K562 (cell line): ENCODE data around the gene LRGUK.

Experiments
- ARID3B ChIP-seq: fragments of 250-450 bp; sonication (Bioruptor Pico); IDR thresholded peaks from 2 replicates; pipeline ENCODE4 v1.4.0; 2020; ENCODE audit warnings: borderline replicate concordance
- BHLHE40 ChIP-seq: IDR thresholded peaks from 2 replicates; pipeline ENCODE4 v1.6.1; 2011; ENCODE audit warnings: low read length, improper control_type of control experiment
- BRCA1 ChIP-seq, 2 experiments: fragments of 450-650 bp in 1 of 2; sonication (generic) in 1 of 2; formaldehyde crosslinking in 1 of 2; IDR thresholded peaks; 2 replicates each; pipeline versions ENCODE4 v1.5.0 to v1.6.1; 2017 to 2020; ENCODE audit warnings: mild to moderate bottlenecking in 1 of 2, missing genetic modification reagents in 1 of 2
- E2F5 ChIP-seq: sonication (generic); formaldehyde crosslinking; IDR thresholded peaks from 2 replicates; pipeline ENCODE4 v1.8.0; 2022; ENCODE audit warnings: mild to moderate bottlenecking, missing genetic modification reagents
- EZH2 ChIP-seq: IDR thresholded peaks from 2 replicates; pipeline ENCODE4 v1.6.1; 2012; ENCODE audit warnings: low read depth, mild to moderate bottlenecking, inconsistent platforms, low read length, borderline replicate concordance
- HMG20A ChIP-seq: fragments of 450-650 bp; formaldehyde crosslinking; conservative IDR thresholded peaks from 2 replicates; pipeline ENCODE4 v1.4.0; 2020; ENCODE audit warnings: mild to moderate bottlenecking, mixed read lengths
- THRA ChIP-seq: fragments of 450-650 bp; IDR thresholded peaks from 2 replicates; pipeline ENCODE4 v1.6.1; 2017; ENCODE audit warnings: mild to moderate bottlenecking, moderate library complexity
- ZNF217 ChIP-seq: sonication (generic); formaldehyde crosslinking; IDR thresholded peaks from 2 replicates; pipeline ENCODE4 v1.8.0; 2022; ENCODE audit warnings: mild to moderate bottlenecking, missing genetic modification reagents
- ZNF239 ChIP-seq: fragments of 250-450 bp; sonication (Bioruptor Pico); IDR thresholded peaks from 2 replicates; pipeline ENCODE4 v1.4.0; 2020; ENCODE audit warnings: mild to moderate bottlenecking
- ZNF436 ChIP-seq: fragments of 250-450, 450-650 bp; sonication (Bioruptor Pico); formaldehyde crosslinking; IDR thresholded peaks from 2 replicates; pipeline ENCODE4 v1.7.0; 2020; ENCODE audit warnings: mild to moderate bottlenecking

DNA sequence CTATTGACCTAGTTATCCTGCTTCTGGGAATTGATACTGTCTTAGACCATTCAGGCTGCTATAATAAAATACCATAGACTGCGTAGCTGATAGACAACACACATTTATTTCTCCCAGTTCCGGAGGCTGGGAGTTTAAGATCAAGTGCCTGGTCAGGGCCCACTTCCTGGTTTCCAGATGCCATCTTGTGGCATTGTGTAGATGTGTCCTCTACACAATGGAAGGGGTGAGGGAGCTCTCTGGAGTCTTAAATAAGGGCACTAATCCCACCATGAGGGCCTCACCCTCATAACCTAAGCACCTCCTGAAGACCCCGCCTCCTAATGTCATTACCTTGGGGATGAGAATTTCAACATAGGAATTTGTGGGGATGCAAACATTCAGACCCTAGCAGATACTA is 127.2 kb downstream of the LRGUK start:
- TF ChIP-seq THRA (no peak), BHLHE40 (no peak), E2F5 (no peak), ARID3B (no peak), HMG20A (no peak), ZNF239 (CRISPR knock-in tag) (no peak), ZNF436 (CRISPR knock-in tag) (no peak), BRCA1 (IDR thresholded peaks at IDR 0.05) (no peak), BRCA1 (CRISPR knock-in tag; IDR thresholded peaks at IDR 0.05) (no peak), ZNF217 (CRISPR knock-in tag) (no peak), EZH2 (no peak)
